Neural progenitor cell (in vitro differentiated cells): ENCODE results near the gene C9orf72.

Source experiments
- CTCF ChIP-seq: fragments of 200-600 bp; sonication (generic); IDR thresholded peaks from 2 replicates; pipeline ENCODE4 v1.5.1; 2017; ENCODE audit warnings: antibody characterized with exemption, mild to moderate bottlenecking
- EZH2 ChIP-seq: fragments of 200-600 bp; sonication (generic); IDR thresholded peaks from 2 replicates; pipeline ENCODE4 v1.6.1; 2017; ENCODE audit warnings: antibody characterized with exemption, mild to moderate bottlenecking, moderate library complexity
- EZH2phosphoT487 ChIP-seq: fragments of 200-600 bp; sonication (generic); IDR thresholded peaks from 2 replicates; pipeline ENCODE4 v1.6.1; 2017; ENCODE audit warnings: antibody characterized with exemption

- TF ChIP-seq CTCF, result no peak
- TF ChIP-seq EZH2, result no peak
- no peak for TF ChIP-seq EZH2phosphoT487
These were observed 9.5 kb upstream of the C9orf72 start for GRCh38 chr9:27582794-27583193.
